ENCODE measurements around the gene CCDC88B. TPM values are rescaled to one million over a fixed set of nuclear protein-coding genes. Genes with fewer than 3 reads are reported as not detected.

The CCDC88B gene
- total and polyA plus RNA-seq, 2 experiments from 2014 or later, result 4.9 to 10.0 TPM

- Histone ChIP-seq H2AFZ (no peak overlapping the region), H3K4me3 (no peak overlapping the region), H4K20me1 (ENCODE audit: insufficient read depth, poor library complexity, severe bottlenecking) (no peaks in the 10 kb centered on the region), H3K4me2 (no peak overlapping the region), H3K27ac (no peak overlapping the region), H3K9me2 (replicated peaks; ENCODE audit: insufficient read depth) (no peaks in the 10 kb centered on the region), H3K9me3 (ENCODE audit: low read depth) (no peaks in the 10 kb centered on the region), H3K27me3 (no peaks in the 10 kb centered on the region), H3K36me3 (replicated peaks; ENCODE audit: insufficient read depth, low read depth) (no peaks in the 10 kb centered on the region), H3K4me1 (ENCODE audit: insufficient read depth) (no peaks in the 10 kb centered on the region), H3K79me2 (no peaks in the 10 kb centered on the region)
- WGBS (ENCODE audit: low lambda C conversion rate, missing lambda C conversion rate), result 78% methylated on average over 17 of the region's 17 CpGs
- no peak for DNase-seq (ENCODE audit: low spot score)
- TF ChIP-seq EZH2 (IDR thresholded peaks at IDR 0.05; ENCODE audit: borderline replicate concordance), result no peak
- TF ChIP-seq EZH2phosphoT487 (IDR thresholded peaks at IDR 0.05; ENCODE audit: low read depth, severe bottlenecking, unreplicated experiment), result no peak
- TF ChIP-seq CTCF (IDR thresholded peaks at IDR 0.05; ENCODE audit: poor library complexity), result no peak
These were observed 44.2 kb downstream of the CCDC88B start for GRCh38 chr11:64384028-64384737.

DNA sequence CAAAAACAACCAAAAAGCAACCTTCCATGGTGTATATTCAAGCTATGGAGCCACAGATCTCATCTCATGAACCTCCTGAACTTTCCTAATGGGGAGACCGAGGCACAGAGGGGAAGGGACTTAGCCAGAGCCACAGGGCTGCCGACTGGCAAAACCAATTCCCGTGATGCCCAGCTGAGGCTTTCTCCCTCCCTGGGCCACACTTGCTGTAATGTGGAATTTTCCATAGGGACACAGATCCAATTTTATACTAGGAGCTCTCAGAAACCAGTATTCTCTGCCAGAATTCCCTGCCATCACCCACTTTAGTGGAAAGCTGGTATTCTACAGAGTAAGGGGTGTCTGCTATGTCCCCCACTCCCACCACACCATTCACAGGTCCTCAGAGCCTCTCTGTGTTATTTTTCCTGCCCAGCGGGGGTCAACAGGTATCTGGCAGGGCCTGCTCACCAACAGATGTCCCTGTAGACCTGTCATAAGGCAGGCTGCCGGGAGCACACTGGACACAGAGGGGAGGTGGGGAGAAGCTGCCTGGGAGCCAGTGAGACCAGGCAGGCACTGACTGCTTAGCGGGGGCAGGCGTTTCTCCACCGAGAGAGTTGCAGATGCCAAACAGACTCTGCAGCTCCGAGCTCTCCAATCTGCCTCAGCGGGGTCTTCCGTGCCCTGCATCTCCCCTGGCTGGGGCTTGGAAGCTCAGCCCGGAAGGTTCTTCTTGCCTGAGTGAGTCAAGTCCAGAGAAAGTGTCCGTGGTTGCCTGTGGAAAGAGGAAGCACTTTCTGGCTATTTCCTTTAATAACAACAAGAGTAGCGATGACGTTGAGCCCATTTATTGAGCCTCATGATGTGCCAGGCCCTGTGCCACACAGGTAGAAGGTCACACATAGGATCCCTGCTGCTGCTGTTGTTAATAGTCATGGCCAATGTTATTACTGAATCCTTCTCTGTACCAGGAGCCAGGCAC is 45.3 kb downstream of the CCDC88B start:
- no peak for DNase-seq (ENCODE audit: low spot score)
- H3K4me2 ChIP-seq, result no peak overlapping the region
- WGBS (ENCODE audit: low lambda C conversion rate, missing lambda C conversion rate), result 74% methylated on average over 15 of the region's 15 CpGs
- H3K79me2 ChIP-seq, result no peaks in the 10 kb centered on the region
- no peaks in the 10 kb centered on the region for H3K36me3 ChIP-seq (replicated peaks; ENCODE audit: insufficient read depth, low read depth)
- no peak overlapping the region for H2AFZ ChIP-seq
- no peaks in the 10 kb centered on the region for H3K27me3 ChIP-seq
- no peak for TF ChIP-seq EZH2phosphoT487 (IDR thresholded peaks at IDR 0.05; ENCODE audit: low read depth, severe bottlenecking, unreplicated experiment)
- TF ChIP-seq CTCF (IDR thresholded peaks at IDR 0.05; ENCODE audit: poor library complexity), result no peak
- TF ChIP-seq EZH2 (IDR thresholded peaks at IDR 0.05; ENCODE audit: borderline replicate concordance), result no peak
- H3K4me3 ChIP-seq, result no peak overlapping the region
- H3K4me1 ChIP-seq (ENCODE audit: insufficient read depth), result no peaks in the 10 kb centered on the region
- H3K9me2 ChIP-seq (replicated peaks; ENCODE audit: insufficient read depth), result no peaks in the 10 kb centered on the region
- H3K9me3 ChIP-seq (ENCODE audit: low read depth), result no peaks in the 10 kb centered on the region
- no peaks in the 10 kb centered on the region for H4K20me1 ChIP-seq (ENCODE audit: insufficient read depth, poor library complexity, severe bottlenecking)
- no peak overlapping the region for H3K27ac ChIP-seq

GRCh38 chr11:64385945-64386704 is 46.1 kb downstream of the CCDC88B start:
- Histone ChIP-seq H3K27ac (no peak overlapping the region), H3K4me2 (no peak overlapping the region), H3K27me3 (no peaks in the 10 kb centered on the region), H3K4me1 (ENCODE audit: insufficient read depth) (no peaks in the 10 kb centered on the region), H3K9me2 (replicated peaks; ENCODE audit: insufficient read depth) (no peaks in the 10 kb centered on the region), H3K36me3 (replicated peaks; ENCODE audit: insufficient read depth, low read depth) (no peaks in the 10 kb centered on the region), H3K9me3 (ENCODE audit: low read depth) (no peaks in the 10 kb centered on the region), H3K4me3 (no peak overlapping the region), H2AFZ (no peak overlapping the region), H4K20me1 (ENCODE audit: insufficient read depth, poor library complexity, severe bottlenecking) (no peaks in the 10 kb centered on the region), H3K79me2 (no peaks in the 10 kb centered on the region)
- 79% methylated on average over 11 of the region's 11 CpGs for WGBS (ENCODE audit: low lambda C conversion rate, missing lambda C conversion rate)
- TF ChIP-seq EZH2 (IDR thresholded peaks at IDR 0.05; ENCODE audit: borderline replicate concordance), result no peak
- TF ChIP-seq CTCF (IDR thresholded peaks at IDR 0.05; ENCODE audit: poor library complexity), result no peak
- TF ChIP-seq EZH2phosphoT487 (IDR thresholded peaks at IDR 0.05; ENCODE audit: low read depth, severe bottlenecking, unreplicated experiment), result no peak
- DNase-seq (ENCODE audit: low spot score), result no peak
